ENCODE data around the gene H2AZ1. TPM values are rescaled to one million over a fixed set of nuclear protein-coding genes. Genes with fewer than 3 reads are reported as not detected.
"Not testable (repeated sequence)": the region's sequence is repeated elsewhere in the genome, so short reads cannot be mapped to it uniquely, and the experiment has no call there.

Gene H2AZ1
- polyA plus RNA-seq (2013, experiment 1 of 2; ENCODE audit: insufficient read length) = 499 TPM
- 464 TPM for polyA plus RNA-seq (2013, experiment 2 of 2; ENCODE audit: insufficient read length)

DNA sequence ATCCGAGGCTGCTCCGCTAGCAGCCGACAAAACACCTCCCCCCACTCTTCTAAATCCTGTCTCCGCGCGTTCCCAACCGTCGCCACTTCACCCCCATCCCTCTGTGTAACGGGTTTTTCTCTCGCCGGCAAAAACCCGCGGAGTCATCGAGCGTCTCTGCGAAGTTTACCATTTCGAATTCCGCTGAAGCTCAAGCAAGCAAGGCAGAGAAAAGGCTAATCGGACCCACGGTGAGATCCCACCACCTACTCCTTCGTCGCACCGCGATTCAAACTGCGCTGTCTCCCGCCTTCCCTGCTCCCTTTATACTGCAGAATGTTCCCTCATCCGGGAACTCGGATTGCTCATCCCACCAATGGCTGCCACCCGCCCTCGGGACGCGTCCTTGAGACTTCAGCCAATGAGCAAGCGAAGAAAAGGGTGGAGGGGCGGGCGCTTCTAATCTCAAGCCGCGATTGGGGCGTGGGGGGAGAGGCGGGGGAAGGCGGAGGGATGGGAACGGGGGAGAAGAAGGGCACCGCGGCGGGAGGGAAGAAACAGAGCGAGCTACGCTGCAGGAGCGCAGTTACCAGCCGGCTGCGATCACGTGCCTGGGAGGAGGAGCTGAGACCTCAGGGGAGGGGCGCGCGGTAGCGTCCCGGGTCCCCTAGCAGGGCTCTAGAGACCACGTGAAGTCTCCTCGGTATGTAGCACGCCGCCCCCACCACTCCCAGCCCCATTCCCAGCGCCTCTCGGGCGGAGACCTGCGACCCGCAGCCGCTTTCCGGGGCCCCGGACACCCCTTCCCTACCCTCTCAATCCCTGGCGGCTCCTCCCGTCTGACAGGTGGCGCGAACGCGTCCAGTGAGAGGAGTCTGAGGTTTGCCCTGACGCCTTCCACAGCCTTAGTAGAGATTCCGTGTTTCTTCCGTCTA is at the start of gene H2AZ1:
TSS of gene H2AZ1 (minus strand) at position 277 of the 914 bp plus-strand sequence. CDS start at position 172, 105 bp downstream.
- DNase-seq = peak; percentile 100

DNA sequence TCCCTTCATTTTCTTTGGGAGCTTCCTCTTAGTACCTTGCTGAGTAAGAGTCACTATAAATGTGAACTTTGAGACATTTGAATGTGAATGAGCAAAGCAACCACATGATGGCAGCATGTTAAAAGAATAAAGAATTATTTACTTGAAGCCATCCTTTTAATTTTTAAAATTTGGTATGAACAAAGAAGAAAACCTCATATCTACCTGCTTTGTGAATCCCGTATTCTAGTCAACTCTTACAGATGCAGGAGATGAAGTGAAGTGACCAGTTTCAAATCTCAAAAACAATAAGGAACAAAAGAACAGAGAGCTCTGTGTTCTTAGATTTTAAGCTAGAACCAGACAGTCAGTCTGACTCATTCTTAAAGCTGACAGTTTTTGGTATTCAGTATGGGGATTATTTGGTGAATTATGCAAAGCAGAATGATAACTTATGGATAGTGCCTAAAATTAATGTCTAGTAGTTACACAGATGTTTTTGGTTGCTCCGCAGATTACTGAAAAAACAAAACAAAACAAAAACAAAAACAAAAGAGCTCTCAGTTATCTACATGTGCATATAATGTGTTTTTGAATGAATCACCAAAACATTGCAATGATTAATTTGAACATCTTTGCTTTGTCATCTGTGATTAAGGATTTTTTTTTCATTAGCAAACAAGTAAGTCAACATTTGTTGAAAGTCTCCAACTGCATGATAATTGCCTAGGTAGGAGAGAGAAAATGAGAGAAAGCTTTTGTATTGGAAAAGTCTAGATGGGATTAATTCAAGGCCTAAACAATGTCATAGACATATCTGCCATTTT is 48.2 kb upstream of the H2AZ1 start:
- DNase-seq = peak; percentile 38

DNA sequence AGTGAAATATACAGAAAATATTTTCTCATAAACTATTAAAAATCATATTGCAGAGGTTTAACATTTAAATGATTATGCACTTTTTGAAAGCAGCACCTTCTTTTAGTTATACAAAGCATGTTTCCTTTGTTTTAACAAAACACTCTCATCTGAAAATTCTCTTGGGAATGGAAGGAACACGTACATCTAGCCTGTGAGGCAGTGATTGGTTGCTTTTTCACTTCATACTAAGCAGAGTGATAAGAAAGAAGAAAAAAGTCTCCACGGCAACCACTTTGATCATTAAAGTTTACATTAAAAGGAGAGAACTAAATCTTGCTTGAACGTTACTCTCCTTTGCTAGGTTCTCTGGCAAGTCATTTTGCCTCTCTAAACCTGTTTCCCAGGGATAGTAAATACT is 41.7 kb upstream of the H2AZ1 start:
- DNase-seq = no peak

DNA sequence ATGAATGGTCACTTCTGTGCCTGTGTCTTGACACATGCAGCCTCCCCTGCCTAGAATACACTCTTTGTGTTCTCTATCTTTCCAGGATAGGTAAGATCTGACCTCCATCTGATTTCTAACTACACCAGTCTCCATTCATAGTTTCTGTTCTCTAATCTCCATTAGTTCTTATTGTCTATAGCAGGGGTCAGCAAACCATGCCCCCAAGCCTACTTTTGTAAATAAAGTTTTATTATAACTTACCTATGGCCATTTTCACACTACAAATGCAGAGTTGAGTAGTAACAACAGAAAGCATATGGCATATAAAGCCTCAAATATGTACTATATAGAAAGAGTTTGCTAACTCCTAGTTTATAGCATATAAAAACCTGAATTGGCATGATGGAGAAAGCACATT is 37.6 kb upstream of the H2AZ1 start:
- DNase-seq = no peak

DNA sequence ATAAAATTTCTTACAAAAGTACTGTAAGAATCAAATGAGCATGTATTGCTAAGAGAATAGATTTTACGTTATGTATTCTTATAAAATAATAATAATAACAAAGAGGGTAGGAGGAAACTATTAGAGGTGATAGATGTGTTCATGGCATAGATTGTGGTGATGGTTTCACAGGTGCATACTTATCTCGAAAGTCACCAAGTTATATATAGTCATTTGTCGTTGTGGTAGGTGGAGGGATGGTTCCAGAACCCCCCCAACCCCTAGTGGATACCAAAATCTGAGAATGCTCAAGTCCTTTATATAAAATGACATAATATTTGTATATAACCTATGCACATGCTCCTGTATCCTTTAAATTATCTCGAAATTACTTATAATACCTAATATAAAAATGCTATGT is 36.7 kb upstream of the H2AZ1 start:
- DNase-seq = no peak

DNA sequence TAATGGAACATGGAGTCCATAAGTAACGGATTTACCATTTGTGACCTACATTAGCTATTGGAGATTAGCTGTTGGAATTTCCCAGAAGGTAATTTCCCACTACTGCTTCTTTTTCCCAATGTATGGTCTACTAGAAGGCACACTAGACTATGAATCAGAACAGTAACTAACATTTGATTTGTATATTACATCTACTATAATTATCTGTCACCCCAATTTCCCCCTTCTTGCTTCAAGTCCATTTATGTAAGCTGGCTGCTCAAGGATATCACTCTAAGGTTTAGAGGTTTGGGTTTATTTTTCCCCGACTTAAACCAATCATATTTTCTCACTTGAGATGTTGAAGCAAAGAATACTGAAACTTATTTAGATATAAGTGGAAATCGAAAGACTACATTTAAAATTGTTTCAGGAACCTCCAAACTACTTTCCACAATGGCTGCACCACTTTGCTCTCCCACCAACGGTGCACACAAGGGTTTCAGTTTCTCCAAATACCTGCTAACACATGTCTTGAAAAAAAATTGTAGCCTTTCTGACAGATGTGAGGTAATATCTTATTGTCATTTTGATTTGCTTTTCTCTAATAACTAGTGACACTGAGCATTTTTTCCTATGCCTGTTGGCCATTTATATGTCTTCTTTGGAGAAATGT is 33.3 kb upstream of the H2AZ1 start:
- DNase-seq = no peak

DNA sequence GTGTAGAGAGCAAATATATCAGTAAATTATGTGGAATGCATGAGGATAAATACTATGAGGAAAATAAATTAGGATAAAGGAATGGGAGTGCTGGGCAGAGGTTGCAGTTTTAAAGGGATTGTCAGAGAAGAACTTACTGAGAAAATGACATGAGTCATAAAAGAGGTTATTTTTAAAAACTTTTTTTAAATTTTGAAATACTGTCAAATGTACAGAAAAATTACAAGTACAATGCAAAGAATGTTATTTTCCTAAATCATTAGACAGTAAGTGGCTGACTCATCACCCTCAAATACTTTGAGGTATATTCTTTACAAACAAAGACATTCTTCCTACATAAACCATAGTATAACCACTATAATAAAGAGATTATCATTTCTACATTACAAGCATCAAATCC is 29.8 kb upstream of the H2AZ1 start:
- DNase-seq = peak; percentile 84

DNA sequence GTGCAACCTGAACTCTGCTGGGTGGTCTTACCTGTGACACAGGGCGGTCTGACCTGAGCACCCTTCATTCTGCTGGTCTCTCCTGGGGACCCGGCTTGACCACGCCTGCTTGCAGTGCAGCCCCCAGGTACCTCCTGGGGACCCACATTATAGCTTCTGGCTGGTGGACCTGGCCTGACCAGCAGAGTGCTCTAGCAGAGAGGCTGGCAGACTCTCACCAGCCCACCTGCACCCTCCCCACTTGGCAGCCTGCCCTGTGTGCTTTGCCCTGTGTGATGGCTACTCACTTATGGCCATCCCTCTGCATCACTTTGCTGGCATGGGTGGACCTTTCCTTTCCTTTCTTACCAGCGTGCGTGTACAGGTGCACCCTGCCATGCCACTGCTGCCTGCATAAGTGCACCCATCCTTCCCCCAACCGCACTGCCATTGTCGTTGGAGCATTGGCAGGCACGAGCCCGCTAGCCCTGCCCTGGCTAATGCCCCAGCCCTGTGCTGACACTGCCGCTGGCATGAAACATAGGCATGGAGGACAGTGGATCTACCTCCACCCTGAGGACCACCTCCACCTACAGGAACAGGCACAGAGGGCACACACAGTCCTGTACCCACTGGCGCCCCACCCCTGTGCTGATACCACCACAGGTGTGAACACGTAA is 21.5 kb upstream of the H2AZ1 start:
- no peak for DNase-seq

DNA sequence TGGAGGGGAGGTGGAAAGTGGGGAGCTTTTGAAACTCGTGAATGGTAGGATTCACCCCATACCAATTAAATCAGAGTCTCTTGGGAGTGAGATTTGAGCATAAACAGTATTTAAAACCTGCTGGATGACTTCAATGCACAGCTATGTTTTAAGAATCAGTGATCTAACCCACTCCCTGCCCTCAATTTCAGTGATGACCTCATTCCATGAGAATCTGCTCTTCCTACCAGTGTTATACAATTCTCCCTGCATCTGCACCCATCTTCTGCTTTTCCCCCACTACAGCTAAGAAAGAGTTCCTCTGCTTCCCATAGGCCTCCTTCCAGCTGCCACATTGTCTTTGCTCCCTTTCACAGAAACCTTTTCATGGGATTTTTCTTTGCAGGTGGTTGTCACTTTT is 18.3 kb upstream of the H2AZ1 start:
- DNase-seq = peak; percentile 86

DNA sequence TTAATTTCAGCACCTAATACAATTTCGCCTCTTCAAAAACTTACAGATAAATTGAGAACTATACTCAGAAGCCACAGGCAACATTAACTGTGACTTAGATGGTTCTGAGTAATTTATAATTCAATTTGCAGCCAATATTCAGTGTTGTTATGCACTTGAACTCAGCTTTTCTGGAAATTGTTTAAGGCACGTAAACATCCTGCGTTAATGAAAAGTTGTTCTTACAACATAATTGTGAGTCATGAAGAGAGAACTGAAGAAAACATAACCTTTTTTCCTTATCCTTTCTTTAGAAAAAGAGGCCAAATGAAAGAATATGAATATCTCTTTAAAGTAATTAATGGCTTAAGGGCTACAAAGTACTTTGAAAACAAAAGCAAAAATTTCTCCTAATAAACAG is 16.6 kb upstream of the H2AZ1 start:
- no peak for DNase-seq

DNA sequence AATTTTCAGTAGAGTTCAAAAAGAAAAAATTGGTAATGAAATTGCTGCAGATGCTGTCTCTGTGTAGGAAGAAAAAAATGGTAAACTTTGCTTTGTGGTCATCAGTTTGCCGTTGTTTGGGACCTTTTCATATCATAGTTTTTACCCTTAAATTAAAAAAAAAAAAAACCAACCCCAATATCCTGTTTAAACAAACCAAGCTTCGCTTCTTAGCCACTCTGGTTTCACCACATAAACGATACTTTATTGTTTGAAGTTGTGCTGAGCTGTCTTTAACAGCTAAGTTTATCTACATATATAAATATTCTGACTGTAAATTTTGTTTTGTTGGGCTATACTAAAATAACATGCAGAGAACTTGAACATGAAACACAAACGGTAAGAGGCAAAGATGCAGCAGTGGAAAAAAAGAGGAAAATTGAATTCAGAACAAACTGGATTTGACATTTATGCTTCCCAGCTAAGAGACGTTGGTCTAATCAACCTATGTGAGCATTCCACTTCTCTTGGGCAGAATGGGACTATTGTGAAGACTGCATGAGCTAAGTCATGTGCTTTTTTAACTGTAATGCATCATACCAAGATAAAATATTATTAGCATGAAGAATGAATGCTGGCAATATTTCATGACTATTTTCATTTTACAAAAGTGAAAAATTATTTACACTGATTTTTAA is 15.7 kb upstream of the H2AZ1 start:
- no peak for DNase-seq

DNA sequence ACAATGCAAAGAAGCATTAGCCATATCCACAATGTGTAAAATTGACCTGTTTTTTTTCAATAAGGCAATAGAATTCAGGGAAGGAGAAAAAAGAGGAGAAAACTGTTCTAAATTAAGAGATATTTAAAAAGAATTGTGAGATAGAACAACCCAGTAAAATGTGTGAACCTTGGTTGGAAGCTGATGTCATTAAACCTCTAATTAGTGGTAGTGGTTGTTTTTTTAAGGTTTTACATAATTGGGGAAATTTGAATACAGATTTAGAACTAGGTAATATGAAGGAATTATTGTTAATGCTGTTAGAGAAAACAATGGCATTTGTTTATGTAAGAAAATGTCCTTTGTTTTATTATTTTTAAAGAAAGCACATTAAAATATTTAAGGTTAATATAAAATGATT is 15.1 kb upstream of the H2AZ1 start:
- DNase-seq = no peak

DNA sequence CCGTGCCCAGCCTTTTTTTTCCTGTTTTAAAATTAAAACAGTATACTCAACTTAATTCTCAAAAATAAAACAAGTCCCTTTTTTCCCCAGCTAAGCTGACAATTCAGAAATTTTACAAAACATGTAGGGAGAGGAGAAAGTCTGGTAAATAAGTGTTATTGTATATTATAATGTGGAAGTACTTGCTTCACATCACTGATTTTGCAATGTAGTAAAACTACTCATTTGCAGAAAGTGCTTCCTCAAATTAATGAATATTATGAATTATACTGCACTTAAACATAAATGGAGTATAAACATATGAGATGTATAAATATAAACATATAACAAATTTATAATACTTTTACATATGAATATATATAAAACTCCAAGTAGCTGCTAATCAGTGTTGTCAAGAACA is 11.6 kb upstream of the H2AZ1 start:
- no peak for DNase-seq

DNA sequence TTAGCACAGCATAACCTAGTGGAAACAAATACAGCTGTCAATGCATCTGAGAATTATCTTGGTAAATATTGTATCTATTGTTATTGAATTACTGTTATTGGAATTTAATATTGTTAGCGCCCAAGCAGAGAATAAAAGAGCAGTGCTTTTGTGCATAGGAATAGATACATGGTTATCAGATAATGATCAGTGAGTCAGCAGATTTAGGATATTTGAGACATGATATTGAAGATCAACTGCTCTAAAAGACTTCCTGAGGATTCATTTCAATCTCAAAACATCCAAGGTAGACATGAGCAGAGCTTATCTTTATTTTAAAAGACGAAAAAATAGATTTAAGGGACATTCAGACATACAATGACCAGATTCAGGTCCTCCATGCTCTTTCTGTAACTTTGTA is 10.6 kb upstream of the H2AZ1 start:
- DNase-seq = no peak

DNA sequence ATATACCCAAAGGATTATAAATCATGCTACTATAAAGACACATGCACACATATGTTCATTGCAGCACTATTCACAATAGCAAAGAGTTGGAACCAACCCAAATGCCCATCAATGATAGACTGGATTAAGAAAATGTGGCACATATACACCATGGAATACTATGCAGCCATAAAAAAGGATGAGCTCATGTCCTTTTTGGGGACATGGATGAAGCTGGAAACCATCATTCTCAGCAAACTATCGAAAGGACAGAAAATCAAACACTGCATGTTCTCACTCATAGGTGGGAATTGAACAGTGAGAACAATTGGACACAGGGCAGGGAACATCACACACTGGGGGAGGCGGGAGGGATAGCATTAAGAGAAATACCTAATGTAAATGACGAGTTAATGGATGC is 8.1 kb upstream of the H2AZ1 start:
- not testable (repeated sequence) for DNase-seq

DNA sequence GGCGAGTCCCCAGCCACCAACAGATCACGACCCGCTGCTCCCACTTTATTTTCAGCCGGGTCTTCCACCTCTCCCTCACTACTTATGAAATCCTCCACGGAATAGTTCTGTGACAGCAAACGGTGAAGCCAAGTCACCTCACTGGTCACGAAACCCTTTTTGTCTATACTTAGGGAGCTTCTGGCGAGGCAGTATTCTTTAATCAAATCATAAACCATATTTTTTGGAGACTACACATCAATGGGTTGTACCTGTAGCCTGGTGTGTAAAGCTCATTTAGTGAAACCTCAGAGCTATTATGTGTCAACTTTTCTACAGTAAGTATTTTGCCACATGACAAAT is 809 bp upstream of the H2AZ1 start:
- no peak for DNase-seq

DNA sequence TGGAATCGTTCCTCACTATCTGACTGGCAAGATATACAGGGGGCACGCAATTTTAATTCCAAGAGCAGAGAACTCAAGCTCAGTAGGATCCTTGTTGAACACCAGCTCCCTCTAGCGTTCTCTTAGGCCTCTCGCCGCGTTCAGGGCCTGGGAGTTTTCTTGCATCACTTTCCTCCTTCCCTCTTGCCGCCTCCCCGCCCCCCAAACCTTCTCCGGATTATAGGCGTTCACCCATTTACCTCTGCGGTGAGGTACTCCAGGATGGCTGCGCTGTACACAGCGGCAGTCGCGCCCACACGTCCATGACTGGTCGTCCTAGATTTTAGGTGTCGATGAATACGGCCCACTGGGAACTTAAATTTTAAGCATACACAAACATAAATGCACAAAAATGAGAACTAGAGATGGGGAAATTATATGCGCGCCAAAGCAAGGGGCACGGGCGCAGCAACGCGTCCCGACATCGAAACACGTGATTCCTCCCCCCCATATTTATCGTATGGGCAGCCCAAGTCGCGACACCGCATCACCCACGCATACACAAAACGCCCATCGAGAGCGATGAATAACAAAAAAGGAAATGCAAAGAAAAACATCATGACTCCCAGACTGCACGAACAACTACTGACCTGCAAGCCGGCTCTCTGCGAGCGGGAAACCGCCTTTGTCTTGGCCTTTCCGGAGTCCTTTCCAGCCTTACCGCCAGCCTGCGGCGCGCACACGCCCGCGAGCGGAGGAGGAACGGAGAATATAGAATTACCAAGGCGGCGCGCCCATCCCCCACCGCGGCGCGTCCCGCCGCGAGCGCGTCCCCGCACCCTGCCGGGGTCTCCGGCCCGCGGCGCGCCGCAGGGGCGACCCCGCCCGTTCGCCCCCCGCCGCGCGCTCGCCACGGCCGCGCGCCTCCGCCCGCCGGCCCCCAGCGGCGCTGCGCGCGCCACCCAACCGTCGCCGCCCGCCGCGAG is 759 bp downstream of the H2AZ1 start:
- peak; percentile 95 for DNase-seq

DNA sequence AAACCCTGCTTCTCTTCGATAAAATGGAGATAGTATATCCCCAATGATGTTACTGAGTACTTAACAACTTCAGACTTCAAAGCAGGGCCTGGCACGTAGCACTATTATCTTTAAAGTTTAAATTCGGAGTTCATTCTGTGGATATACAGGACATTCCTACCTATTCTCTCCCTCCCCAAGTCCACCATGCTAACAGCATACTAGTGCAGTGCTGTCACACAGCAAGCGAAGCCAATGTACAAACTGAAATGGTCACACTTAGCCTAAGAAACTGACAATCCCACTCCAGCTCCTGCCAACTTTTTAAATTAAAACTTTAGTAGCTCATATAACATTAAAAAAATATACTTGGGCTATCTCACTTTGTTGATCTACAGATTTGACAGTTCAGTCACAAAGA is 2.5 kb downstream of the H2AZ1 start:
- no peak for DNase-seq

DNA sequence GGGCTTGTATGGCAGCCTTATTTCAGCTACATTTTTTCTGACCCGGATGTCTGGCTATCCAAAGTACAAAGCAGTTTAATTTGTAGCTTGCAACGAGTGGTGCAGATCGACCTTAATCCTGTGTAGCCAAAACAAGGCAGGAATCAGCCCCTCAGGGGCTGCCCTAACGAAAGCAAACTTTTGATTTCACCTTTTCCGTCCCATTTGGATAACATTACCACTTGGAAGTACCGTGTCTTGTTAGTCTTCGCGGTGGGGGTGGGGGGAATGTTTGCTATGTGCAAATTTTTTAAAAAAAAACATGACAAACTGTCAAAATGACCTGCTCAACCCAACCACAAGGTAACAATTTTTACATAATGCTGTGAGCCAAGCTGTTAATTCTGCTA is 2.9 kb downstream of the H2AZ1 start:
- DNase-seq = no peak

DNA sequence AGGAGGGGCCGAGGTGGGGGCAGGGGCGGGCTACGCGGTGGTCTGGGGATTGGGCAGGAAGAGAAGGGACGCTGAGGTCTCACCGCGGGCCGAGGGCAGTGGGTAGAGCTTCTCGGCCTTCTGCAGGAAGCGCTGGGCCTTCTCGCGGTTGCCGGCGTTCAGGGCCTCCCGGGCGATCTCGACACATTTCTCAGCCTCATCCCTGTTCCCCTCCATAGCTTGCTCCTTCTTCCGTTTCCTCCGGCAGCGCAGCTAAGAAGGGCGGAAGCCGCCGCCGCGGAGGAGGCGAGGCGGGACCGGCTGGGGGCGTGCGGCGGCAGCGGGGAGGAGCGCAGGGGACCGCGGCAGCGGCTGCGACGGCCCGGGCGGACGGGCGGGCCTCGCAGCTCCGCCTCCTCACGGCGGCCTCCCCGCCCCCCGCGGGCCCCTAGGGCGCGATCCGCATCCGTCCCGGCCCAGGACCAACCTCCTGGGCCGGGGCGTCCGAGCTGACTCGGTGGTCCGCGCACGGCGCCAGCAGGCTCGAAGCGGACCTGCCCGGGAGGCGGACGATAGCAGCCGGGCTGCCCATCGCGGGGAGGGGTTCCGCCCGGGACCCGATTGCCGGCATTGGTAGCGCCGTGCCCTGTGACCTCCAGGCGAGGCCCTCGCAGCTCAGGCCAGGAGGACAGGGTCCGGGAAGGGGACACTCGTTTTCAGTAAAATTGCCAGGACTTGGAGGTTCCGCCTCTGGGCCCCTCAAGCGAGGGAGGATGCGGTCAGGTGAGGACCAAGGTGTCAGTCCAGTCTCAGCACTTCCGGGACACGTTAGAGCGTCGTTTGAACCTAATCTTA is 3.5 kb downstream of the H2AZ1 start, which contains the start of gene DNAJB14:
TSS of gene DNAJB14 (minus strand) at position 263 of the 834 bp plus-strand sequence. CDS start at position 216, 47 bp downstream.
- DNase-seq = peak; percentile 86
